ENCODE data around the gene LMX1B.
"Not testable (repeated sequence)": the region's sequence is repeated elsewhere in the genome, so short reads cannot be mapped to it uniquely, and the experiment has no call there.

Gene LMX1B

DNA sequence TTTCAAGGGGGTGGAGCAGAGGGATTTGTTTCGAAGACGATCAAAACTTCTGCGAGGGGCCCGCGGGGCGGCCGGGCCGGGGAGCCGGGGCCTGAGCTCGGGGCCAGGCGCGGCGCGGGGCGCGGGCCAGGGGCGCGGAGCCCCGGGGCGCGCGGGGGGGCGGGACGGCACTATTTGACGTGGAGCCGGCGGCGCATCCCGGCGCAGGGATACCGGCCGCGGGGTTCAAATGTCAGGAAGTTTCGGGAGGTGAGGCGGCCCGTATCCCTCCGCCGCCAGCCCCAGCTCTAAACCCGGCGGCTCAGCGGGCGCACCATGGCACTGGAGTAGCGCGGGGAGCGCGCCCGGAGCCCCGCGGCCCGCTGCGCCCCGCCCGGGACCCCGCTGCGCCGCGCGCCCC is at the start of gene LMX1B:
Gene LMX1B (plus strand): TSS at position 278 of the 400 bp plus-strand sequence. CDS start 522 bp downstream, outside the sequence.
- no peak for DNase-seq (ENCODE audit: low read depth)

DNA sequence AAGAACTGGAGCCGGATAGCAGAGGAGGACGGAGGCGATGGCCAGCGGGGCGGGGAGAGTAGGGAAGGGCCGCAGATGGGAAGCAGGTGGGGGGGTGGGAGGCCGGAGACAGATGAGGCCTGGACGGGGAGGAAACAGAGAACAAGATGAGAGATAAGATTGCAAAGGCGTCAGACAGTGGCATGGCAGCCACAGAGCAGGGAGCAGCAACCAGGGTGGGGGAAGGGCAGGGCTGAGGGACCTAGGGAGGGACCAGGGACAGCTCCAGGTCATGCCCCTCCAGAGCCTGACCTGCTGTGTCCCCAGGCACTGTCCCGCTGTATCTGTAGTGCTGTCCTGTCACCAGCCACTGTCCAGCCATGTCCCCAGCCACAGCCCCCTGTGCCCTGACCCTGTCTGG is 49.6 kb upstream of the LMX1B start:
- no peak for DNase-seq (ENCODE audit: low read depth)

DNA sequence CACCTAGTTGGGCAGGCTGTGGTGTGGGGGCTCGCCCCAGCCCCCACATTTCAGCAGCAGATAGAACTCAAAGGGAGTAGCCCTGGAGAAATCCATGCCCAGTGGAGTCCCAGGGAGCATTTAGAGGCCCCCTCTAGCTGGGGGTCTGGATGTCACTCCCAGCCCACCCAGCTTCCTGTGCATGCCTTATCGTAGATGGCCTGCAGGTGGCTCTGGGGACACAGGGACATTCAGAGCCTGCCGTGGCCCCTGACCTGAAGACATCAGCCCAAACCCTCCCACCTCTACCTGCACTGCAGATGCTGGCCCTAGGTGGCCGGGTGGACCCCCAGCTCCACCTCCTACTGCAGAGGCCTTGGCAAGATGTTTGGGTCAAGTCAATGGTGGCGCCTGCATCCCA is 49.0 kb upstream of the LMX1B start:
- DNase-seq (ENCODE audit: low read depth): no peak

DNA sequence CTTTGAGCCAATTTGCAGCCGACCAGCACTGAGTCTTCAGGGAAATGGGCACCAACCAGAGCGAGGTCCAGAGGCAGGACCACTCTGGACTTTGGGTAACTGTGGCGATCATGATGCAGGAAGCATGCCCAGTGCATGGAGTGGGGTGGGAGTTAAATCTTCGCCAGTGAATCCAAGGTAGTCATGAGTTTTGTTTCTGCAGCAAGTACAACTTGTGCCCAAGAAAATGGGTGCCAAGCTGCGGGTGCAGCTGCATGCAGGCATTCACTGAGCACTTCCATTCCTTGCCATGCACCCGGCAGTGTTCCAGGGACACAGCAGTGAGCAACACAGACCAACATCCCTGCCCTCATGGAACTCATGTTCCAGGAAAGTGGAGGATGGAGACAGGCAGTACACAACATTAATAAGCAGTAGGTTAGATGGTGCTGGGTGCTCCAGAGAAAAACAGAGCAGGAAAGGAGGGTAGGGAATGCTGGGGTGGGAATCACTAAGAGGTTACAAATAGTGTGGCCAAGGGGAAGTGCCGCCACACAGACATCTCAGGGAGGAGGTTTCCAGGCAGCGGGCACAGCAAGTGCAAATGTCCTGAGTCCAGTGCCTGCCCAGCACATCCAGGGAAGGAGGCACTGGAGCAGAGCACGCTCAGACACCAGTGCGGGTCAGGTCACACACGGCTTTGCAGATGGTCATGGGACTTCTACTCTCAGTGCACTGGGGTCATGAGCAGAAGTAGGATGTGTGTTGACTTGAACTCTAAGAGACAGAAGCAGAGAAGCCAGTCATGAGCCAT is 48.2 kb upstream of the LMX1B start:
- DNase-seq (ENCODE audit: low read depth): no peak

DNA sequence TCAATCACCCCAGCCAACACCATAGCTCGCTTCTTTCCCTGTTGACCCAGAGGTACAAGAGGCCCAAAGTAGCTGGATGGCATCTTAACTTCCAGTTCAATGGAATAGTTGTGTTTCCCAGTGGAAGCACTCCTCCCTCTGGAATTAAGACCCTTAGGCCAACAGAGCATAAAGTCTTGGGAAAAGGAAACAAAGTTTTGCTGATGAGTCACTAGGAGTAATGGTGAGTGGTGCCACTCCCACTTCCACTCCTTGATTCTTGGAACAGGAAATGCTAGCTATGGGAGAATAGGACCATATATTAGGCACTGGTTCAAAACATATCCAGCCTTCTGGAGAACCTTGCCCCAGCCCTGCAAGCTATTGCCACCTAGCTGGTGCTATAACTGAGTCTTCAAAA is 44.7 kb upstream of the LMX1B start:
- DNase-seq (ENCODE audit: low read depth): no peak

DNA sequence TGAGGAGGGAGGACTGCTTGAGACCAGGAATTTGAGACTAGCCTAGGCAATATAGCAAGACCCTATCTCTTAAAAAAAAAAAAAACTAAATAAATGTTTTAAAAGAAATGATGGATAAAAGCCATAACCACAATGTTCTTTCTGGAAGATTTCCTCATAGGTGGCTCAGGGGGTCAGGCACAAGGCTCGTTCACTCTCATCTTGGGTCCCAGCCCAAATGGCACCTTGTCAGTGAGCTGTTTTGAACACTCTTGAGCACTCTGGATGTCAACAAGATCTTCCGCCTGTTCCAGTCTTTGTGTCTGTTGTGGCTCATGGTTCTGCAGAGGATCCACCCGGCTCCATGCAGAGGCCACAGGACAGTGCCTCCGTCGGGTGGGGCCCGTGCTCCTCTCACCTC is 35.7 kb upstream of the LMX1B start:
- DNase-seq (ENCODE audit: low read depth): no peak

DNA sequence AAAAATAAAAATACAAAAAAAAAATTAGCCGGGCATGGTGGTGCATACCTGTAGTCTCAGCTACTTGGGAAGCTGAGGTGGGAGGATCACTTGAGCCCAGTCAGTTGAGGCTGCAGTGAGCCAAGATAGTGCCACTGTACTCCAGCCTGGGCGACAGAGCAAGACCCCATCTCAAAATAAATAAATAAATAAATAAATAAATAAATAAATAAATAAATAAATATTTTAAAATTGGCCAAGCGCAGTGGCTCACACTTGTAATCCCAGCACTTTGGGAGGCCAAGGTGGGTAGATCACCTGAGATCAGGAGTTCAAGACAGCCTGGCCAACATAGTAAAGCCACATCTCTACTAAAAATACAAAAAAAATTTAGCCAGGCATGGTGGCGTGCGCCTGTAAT is 33.4 kb upstream of the LMX1B start:
- DNase-seq (ENCODE audit: low read depth): not testable (repeated sequence)

DNA sequence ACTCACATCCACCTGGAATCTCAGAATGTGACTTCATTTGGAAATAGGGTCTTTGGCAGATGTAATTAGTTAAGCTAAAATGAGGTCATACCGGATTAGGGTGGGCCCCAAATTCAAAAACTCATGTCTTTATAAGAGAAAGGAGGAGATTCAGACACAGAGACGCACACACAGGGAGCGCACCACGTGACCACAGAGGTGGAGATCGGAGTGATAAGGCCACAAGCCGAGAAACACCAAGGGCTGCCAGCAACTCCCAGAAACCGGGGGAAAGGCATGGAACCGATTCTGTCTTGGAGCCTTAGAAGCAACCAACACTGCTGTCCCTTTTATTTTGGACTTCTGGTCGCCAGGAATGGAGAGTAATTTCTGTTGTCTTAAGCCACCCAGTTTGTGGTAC is 31.8 kb upstream of the LMX1B start:
- no peak for DNase-seq (ENCODE audit: low read depth)

DNA sequence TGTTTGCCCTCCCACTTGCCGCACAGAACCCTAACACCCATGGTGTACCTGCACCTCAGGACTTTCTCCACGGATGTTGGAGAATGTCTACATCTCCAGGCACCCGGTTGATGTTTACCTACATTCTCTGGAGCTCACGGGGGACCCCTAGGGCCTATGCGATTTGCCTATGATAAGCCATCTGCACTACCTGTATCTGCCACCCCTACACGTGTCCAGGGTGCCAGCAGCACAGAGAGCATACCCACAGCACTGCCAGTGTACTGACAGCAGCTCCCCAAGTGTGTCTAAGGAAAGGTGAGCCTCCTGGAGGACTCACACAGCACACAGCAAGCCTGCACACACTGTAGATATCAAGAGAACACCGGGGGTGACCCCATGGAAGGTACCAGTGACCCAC is 31.3 kb upstream of the LMX1B start:
- DNase-seq (ENCODE audit: low read depth): no peak

DNA sequence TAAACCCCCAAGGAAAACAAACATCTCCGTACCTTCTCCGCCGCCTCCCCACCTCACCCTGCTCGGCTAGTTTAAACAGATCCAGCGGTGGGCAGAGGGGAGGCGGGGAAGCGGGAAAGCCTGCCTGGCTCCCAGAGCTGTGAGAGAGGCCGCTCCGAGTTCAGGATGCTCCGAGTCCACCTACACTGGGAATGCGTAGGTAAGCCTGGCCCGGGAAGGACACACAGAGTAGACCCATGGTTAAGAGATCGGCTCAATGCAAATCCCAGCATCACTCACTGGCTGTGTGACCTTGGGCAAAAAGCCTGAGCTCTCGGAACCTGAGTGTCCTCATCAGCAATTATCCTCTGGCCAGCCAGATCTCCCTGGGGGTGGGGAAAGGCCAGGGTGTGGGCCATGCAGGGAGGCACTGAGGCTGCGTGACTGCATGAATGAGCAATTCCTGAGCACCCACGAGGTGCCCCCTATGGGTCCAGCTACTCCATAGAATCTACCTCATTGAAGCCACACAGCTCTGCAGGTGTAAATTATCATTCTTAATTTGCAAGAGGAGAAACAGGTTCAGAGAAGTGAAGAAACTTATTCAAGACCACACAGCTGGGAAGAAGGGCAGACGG is 30.5 kb upstream of the LMX1B start:
- no peak for DNase-seq (ENCODE audit: low read depth)

DNA sequence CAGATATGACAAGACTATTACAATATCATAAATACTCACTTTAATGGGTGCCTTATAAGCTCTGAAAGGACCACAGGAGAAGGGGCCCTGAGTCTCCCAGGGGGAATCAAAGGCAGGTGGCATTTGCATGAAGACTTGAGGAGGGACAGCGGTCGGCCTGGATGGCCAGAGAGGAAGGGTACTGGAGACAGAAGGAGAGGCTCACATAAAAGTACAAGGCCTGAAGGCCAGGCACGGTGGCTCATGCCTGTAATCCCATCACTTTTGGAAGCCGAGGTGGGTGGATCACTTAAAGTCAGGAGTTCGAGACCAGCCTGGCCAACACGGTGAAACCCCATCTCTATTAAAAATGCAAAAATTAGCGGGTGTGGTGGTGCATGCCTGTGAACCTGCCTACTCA is 29.1 kb upstream of the LMX1B start:
- no peak for DNase-seq (ENCODE audit: low read depth)

DNA sequence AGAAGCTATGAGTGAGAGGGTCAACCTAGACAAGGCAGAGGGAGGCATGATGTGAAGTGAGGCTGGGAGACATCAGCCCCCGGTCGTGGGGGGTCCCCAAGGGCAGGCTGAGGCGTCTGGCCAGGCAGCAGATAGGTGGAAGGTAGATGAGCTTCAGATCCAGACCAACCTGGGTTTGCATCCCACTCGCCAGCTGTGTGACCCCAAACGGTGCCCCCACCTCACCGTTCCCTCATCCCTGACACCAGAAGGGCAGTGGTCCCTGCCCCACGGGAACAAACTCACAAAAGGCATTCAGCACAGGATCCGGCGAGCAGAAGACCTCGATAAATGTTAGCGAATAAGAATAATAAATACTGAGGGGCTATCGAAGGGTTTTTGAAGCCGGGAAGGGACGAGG is 27.5 kb upstream of the LMX1B start:
- no peak for DNase-seq (ENCODE audit: low read depth)

DNA sequence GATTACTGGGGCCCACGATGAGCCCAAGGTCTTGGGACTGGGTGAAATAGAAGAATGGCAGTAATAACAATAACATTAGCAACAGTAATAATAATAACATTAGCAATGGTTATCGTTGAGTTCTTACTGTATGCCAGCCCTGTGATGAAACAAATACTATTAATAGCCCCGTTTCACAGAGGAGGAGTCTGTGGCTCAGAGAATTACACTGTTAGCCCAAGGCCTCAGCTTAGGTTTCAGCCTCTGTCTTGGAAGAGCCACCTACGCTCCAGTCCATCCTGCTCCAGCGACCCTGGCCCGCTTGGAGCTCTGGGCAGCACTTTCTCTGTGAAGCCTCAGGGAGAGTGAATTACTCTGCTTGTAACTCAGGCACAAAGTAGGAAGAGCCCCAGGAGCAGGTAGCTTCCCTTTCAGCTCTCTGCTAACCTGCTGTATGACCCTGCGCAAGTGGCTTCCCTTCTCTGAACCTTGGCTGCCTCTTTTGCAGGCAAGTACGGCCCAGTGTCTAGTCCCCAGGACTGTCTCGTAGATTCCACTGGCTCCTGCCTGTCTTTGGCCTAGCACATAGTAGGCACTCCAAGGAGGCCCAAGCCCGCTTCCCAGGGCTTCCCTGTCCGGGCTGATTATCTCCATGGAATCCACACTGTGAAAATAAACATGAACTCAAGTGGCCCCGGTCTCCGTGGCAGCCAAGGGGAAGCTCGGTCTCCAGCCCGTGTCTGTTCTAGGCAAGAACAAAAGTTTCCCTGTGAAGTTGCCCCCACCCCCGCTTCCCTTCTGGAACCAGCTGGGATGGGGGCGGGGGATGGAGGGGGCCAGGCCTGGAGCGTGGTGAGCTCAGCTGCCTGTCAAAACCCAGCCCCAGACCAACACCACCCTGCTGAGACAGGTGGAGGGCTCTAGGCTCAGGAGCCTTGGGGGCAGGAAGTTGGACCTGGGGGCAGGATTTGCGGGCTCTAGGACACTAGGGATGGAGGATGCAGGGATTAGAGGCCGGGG is 26.2 kb upstream of the LMX1B start:
- DNase-seq (ENCODE audit: low read depth): no peak

DNA sequence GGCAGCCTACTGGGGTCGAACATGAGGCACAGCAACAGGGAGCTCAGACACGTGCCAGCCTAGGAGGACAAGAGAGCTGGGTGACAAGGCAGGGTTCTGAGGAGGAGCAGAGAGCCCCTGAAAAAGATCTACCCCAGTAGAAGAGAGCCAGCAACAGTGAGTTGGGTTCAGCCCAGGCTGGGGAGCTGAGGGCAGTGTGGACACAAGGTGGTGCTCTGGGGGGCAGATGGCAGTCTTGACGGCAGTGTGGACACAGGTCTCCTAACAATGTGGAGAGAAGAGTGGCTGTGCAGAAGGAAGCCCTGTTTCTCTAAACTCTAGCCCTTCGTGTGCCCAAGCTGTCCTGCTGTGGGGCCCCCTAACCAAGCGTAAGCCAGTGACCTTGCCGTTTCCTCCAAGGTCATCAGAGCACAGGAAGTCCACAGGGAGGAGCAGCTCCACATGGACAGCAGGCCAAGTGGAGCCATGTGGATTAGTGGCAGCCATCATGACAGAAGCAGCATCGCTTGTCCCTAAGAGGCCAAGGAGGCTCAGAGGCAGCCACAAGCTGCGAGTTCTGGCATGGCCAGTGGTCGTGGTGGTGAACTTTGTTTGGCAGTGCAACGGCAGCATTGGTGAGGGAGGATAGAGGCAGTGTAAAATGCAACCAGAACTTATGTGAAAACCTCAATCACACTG is 25.1 kb upstream of the LMX1B start:
- DNase-seq (ENCODE audit: low read depth): no peak

DNA sequence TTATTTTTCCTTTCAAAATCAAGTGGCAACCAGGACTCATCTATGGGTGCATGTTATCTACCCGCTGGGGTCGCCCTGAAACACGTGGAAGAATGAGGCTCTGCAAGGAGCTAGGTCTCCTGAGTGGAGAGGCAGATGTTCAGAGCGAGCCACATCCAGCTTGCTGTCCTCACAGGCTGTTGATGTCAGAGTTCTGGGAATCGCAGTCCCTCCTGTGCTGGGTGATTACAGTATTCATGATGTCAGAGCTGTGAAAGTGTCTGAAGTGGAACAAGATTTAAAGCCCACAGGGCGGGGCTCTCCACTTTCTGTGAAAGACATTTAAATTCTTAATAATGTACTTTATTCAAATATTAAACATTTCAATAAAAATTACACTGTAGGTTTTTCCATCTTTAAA is 24.4 kb upstream of the LMX1B start:
- DNase-seq (ENCODE audit: low read depth): no peak

DNA sequence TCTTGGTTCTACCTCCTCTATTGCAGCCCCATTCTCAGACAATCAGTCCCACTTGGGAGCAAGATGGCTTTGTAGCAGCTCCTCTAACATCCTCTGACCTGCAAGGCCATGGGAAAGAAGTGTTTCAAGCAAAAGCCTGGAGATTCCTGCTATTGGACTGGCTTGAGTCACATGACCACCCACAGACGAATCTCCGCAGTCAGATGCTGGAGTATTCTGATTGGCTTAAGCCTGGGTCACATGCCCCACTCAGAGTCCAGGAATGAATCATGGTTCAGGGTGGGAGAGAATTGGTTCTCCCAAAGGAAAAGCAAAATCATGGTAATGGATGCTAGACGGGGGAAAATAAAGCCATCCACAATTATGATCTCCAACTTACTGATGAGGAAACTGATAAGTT is 22.6 kb upstream of the LMX1B start:
- no peak for DNase-seq (ENCODE audit: low read depth)

DNA sequence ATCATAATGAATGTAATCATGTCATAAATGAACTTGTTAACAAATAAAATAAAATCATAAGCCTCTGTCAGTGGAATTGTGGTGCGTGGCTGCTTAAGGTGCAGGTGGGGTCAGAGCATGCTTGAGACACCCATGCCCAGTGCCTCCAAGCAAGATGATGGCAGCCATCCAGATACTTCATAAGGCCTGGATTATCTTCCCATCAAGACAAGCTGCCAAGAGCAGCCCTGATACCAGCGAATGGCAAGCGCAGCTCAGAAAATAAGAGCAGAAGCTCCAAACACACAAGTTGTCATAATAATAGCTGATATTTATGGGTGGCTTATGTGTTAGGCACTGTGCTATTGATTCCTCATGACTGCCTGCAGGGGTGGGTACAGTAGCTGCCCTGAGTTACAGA is 21.8 kb upstream of the LMX1B start:
- DNase-seq (ENCODE audit: low read depth): no peak

DNA sequence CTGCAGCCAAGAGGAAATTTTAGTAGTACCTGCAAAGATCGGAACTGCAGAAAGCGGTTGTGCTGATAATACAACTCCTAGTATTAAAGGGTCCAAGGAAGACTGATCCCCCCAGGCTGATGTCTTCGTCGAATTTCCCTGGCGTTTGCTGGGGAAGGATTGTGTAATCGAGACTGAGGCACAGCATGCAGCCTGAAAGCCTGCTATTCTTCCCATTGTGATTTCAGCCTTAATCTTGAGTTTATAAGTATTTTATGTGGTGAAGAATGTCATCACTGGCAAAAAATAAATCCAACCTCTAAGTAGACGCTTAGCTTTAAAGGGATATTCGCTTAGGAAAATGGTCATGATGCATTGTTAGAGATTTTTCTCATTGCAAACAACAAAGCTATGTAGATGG is 21.3 kb upstream of the LMX1B start:
- DNase-seq (ENCODE audit: low read depth): no peak

DNA sequence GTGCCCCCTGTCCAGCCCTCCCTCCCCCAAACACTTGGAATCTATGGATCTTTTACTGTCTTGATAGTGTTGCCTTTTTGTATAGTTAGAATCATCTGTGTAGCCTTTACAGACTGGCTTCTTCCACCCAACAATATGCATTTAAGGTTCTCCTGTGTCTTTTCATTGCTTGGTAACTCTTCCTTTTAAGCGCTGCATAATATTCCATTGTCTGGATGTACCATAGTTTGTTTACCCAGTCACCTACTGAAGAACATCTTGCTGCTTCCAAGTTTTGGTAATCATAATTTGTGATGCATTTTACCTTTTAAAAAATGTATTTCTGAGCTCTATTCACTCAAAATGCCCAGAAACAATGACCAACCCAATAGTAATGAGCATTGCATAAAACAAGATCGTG is 17.7 kb upstream of the LMX1B start:
- no peak for DNase-seq (ENCODE audit: low read depth)

DNA sequence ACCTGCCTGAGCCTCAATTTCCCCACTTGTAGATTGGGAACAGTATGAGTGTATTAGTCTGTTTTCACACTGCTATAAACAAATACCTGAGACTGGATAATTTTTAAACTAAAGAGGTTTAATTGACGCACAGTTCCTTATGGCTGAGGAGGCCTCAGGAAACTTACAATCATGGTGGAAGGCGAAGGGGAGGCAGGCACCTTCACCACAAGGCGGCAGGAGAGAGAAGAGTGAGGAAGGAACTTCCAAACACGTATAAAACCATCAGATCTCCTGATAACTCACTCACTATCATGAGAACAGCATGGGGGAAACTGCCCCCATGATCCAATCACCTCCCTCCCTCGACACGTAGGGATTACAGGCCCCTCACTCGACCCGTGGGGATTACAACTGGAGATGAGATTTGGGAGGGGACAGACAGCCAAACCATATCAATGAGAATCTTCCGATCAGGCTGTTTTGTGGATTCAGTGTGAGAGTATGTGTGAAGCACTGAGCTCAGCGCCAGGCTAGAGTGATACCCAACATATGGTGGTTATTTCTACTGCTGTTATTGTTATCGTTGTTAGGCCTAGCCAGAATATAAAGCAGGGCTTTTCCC is 14.6 kb upstream of the LMX1B start:
- DNase-seq (ENCODE audit: low read depth): no peak

Data from activated T-cell treated with anti-CD3 and anti-CD28 coated beads for 24 hours (primary cell).